GM12873 (cell line): Measurements from ENCODE around the gene GPR37L1.

ENCODE experiments used
- CTCF ChIP-seq: IDR thresholded peaks from 2 replicates; pipeline ENCODE4 v1.5.1; 2012; ENCODE audit warnings: low read depth, mild to moderate bottlenecking, moderate library complexity, low read length, control low read depth; ENCODE audit not compliant: insufficient read depth; ENCODE audit errors: missing control alignments

GPR37L1 gene

GRCh38 chr1:202125611-202126010 is 2.9 kb downstream of the GPR37L1 start:
- no peak for TF ChIP-seq CTCF

GRCh38 chr1:202126426-202126825 is 3.7 kb downstream of the GPR37L1 start:
- TF ChIP-seq CTCF, result no peak

GRCh38 chr1:202127061-202127460 is 4.3 kb downstream of the GPR37L1 start:
- TF ChIP-seq CTCF, result no peak

- no peak for TF ChIP-seq CTCF
Observed at GRCh38 chr1:202127836-202128622, 5.3 kb downstream of the GPR37L1 start.

- TF ChIP-seq CTCF, result no peak
Observed at GRCh38 chr1:202129453-202130296, 7.0 kb downstream of the GPR37L1 start.

GRCh38 chr1:202130297-202130721 is 7.6 kb downstream of the GPR37L1 start:
- TF ChIP-seq CTCF, result no peak

GRCh38 chr1:202130816-202131522 is 8.3 kb downstream of the GPR37L1 start:
- TF ChIP-seq CTCF, result no peak
